ENCODE results near the gene THRAP3. TPM values are rescaled to one million over a fixed set of nuclear protein-coding genes. Genes with fewer than 3 reads are reported as not detected.

THRAP3 gene
- total RNA-seq, 1 donor from 2014 or later: 147 TPM

DNA sequence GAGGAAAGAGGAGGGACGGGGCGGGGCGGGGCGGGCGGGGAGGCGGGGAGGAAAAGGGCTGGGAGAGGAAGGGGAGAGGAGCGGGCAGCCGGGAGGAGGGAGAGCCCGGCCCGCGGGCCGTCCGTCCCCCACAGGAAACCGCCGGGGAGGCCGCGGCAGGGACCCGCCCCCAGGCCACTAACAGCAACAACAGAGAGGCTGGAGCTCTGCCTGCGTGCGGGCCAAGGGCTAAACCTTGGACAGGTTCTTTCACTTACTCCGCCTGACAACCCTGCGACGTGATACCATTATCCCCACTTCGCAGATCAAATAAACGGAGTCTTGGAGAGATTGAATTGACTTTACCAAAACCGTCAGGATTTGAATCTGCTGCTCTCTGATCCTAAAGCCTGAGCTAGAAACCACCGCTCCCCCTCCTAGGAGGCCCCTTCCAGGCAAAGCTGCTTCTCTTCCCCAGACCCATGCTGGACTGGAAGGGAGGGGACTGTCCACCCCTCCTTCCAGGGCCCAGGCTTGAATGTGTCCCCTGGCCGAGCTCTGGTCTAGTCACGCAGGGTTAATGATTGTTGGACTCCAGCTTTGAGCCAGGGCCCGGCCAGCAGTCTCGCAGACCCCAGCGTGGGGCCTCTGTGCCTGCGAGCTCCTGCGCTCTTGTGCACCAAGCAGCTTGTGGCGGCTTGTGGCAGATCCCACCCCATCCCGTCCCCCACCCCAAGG, 99.6 kb downstream of the THRAP3 start, which contains the start of gene EVA1B:
Gene EVA1B, minus strand, starts transcription at position 10 of the 717 bp plus-strand sequence. CDS start 608 bp downstream, outside the sequence.
- intact Hi-C loops (cut with micrococcal nuclease): loop anchor here (2.0 to 5.0 kb wide), 4 partner anchors 17 to 99 kb away; partner anchors contain the start of genes SH3D21 and STK40

DNA sequence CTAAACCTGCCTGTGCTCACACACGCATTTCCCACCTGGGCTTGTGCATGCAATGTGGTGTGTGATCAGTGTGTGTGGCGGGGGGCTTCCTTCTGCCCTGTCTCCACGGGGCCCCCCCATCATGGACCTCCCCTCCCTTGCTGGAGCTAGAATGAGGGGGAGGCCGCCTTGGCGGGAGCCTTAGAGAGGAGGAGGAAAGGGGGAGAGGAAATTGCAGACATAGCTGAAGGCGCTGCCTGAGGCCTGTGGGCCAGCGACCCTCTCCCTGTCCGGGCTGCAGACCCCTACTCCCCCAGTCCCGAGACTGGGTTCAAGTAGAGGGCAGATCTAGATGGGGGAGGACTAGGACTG, 100.1 kb downstream of the THRAP3 start:
- intact Hi-C loops (cut with micrococcal nuclease): loop anchor here (5.0 kb wide), 3 partner anchors 43 to 98 kb away; partner anchors contain the start of gene STK40

DNA sequence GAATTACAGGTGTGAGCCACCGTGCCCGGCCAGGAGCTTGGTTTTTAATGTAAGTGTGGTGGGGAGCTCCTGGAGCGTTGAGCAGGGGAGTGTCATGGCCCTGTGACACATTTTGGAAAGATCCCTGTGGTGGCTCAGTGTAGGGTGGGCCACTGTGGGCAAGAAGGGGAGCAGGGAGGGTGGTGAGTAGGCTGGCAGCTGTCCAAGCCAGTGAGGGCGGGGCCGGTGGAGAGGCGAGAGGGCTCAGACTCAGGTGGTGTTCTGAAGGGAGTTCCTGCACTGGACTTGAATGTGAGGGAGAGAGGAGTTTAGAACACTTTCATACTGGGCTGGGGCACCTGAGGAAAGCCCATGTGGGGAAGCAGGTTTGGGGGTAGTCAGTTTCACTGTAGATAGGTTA, 102.3 kb downstream of the THRAP3 start:
- intact Hi-C loops (cut with micrococcal nuclease): no loop called here

DNA sequence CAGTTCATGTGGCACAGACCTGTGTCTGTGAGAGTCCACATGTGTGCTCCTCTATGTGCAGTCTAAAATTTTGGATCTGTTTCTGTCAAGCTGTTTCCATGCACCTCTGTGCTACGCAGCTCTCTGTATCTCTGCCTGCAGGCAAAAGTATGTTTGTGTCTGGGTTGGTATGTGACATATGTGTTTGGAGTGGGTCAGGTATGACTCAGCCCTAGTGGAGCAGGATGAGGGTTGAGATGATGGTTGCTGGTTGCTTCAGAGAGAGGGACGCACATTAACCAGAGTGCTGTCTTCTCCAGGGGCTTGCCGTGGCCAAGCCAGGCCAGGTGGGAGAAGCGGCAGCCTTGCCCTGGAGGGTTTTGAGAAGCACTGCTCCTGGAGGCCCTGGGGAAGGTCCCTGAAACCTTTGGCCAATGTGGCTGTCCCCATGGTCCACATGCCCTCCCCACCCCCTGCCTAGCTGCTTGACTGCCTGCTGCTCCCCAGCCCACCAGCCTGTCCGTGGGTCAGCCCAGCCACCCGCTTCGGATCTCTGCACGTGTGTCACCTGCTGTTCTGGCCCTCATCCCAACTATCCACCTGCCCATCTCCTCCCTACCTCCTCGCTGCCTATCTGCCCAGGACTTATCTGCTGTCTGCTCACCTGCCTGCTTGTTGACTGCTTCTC, 103.3 kb downstream of the THRAP3 start:
- intact Hi-C loops (cut with micrococcal nuclease): no loop called here

DNA sequence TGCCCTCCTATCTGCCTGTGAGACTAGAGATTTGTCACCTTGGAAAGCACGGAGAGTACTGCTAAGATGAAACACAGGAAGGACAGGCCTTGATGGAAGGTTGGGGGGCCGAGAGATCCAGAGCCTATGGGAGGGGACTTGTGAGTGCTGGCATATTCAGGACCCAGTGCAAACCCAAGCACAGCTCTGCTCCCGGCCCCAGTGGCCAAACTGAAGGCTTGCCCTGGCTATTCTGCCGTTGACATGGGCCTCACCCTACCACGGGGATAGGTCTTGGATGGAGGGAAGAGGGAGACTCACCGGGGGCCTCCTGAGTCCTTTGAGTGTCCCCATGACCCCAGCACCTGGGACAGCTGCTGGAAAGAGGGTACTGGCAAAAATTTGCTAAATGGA, 103.8 kb downstream of the THRAP3 start:
- intact Hi-C loops (cut with micrococcal nuclease): no loop called here

DNA sequence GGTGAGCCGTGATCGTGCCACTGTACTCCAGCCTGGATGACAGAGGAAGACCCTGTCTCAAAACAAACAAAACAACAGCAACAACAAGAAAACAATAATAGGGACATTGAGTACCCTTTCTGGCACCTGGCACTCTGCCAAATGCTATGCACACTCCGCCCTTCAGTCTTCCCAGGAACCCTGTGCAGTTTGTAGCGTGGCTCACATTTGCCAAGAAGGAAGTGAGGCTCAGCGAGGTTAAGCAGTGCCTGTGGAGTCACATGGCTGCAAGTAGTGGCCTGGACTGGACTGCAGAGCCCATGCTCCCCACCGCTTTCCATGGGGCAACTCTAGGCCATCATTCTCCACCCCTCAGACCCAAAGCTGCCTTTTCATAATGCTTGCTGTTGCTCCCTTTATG, 104.5 kb downstream of the THRAP3 start:
- intact Hi-C loops (cut with micrococcal nuclease): no loop called here

DNA sequence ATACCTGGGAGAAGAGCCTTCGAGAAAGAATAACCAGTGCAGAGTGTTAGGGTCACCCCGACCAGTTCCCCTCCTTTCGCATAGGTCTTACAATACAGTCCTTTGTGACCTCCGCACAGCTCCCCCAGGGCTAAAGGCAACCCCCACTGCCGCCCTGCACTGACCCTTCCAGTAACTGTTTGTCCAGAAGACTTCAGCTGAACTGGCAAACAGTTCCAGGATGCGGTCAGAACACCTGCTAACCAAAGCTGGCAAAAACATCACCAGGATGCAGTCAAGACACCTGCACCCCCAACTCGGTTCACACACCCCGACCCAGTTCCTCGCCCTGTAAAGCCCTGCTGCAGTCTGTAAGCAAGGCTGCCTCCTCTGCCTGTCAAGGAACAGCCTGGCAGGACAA, 105.6 kb downstream of the THRAP3 start:
- intact Hi-C loops (cut with micrococcal nuclease): no loop called here

DNA sequence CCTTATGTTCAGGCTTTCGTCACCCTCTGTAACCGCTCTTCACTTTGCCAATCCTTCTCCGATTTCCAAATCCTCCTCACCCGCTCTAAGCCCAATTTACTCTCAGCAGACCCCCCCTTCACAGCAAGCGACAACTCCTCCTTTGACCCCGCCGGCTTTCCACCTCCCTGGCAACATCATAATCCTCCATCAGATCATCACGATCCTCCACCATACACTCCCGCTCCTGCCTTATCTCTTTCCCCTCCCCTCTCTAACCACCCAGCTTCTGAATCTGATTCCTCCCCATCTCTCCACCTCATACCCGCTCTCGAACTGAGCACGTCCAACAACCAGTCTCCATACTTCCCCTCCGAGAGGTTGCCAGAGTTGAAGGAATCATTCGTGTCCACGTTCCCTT, 106.7 kb downstream of the THRAP3 start:
- intact Hi-C loops (cut with micrococcal nuclease): no loop called here

DNA sequence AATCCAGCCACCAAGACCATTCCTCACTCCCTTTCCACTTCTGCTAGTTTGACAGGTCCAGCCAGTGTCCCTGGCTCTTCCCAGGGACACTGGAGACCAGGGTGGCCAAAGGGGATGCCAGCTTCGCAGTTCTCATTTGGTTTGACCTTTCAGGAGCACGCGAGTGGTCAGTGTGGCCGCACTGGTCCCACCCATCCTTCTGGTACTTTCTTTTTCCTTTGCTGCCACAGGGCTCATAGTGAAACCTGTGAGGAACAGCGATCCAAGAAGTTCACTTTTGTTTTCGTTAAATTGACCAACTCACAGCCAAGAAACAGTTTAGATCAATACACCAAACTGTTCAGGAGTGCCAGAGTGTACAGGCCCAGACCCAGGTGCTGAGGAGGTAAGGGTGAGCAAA, 113.6 kb downstream of the THRAP3 start:
- intact Hi-C loops (cut with micrococcal nuclease): no loop called here

DNA sequence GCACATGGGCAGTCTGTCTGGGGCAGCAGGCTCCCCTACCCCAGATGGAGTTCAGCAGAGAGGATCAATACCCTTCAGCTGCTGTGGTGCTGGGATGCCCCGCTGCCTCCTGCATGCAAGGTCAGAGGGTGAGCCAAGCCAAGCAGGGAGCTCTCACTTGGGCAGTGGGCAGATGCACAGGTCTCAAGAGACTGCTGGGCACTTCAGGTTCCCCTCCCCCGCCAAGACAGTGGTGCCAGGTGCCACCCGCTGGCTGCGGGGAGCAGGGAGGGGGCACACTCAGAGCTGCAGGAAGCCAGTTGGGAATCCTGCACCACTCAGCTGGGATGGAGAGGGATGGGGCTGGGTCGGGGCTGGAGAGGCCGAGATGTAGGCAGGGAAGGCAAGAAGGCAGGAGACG, 115.0 kb downstream of the THRAP3 start:
- intact Hi-C loops (cut with micrococcal nuclease): no loop called here

DNA sequence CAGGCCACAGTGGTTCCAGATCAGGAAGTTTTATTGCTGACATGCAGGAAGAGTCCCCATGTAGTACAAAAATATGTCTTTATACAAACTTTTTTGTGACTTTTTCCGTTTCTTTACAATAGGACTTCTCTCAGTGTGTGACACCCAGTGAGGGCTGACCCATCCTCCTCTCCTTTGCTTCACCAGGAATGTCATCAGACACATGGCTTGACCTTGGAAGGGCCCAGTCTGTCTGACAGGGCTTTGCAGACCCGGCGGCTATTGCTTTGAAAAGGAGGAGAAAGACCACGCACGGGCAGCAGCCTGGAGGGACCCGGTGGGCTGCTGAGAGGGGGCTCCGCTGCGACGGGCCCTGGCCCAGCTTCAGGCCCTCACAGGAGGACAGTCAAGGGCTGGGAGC, 115.4 kb downstream of the THRAP3 start:
- intact Hi-C loops (cut with micrococcal nuclease): no loop called here

DNA sequence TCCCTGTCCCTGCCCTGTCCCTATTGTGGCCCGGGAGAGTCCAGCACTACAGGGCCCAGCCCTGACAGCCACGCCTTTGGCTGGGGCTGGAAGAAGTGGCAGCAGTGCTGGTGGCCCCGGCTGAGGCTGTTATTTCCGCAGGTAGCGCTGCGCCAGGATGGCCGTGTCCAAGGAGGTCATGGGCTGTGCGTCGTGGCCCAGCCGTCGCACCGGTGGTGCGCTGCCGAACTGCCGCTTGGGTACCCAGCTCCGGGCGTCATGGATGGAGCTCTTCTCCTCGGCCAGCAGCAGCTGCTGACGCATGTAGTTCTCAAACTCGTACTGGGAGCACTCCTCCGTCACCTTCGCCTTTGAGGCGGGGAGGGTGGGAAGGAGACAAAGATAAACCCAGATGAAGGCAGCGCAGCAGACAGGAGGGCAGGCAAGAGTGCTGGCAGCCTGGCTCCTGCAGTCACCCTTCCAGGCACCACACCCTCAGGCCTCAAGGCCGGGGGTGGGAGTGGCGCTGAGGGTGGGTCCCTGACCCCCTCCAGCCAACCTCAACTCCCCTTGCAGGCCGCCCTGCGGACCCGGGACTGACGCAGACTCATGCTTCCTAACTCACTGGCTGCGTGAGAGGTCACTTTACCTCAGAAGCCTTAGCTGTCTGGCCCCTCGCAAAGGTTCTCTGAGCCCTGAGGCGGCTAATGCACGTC, 117.5 kb downstream of the THRAP3 start:
- intact Hi-C loops (cut with micrococcal nuclease): loop anchor here (1.0 kb wide), 1 partner anchor 28 kb away; no protein-coding TSS in a partner anchor

DNA sequence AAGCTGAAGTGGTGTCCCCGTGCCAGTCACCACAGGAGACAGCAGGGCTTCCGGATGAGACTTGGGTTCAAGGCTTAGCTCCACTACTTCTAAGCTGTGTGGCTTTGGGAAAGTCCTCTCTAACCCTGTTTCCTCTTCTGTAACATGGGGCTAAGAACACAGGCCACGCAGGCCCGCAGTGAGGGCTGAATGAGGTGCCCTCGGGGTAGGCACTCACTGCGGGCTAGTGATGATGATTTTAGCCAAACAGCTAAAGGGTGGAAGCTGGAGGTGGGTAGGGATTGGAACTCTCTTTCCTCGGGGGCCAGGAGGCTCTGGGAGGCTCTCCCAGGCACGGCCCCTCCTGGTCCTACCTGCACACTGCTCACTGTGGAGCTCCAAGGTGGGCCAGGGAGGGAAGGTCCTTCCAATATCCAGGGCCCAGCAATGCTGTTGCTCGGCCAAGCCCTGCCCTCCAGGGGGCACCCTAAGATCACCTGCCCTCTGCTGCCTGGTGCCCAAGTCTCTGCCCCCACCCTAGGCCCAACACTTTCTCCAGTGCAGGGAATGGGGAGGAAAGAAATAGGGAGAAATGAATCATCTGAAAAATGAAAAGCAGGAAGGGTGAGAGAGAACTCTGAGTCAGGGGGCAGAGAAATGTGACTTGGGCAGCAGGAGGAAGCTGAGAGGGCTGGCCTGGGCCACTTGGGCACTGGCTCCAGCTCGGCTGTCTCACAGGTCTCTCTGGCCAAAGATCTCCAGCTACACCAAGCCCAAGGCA, 118.4 kb downstream of the THRAP3 start:
- intact Hi-C loops (cut with micrococcal nuclease): loop anchor here (1.0 kb wide), 2 partner anchors 27 to 78 kb away; no protein-coding TSS in a partner anchor

DNA sequence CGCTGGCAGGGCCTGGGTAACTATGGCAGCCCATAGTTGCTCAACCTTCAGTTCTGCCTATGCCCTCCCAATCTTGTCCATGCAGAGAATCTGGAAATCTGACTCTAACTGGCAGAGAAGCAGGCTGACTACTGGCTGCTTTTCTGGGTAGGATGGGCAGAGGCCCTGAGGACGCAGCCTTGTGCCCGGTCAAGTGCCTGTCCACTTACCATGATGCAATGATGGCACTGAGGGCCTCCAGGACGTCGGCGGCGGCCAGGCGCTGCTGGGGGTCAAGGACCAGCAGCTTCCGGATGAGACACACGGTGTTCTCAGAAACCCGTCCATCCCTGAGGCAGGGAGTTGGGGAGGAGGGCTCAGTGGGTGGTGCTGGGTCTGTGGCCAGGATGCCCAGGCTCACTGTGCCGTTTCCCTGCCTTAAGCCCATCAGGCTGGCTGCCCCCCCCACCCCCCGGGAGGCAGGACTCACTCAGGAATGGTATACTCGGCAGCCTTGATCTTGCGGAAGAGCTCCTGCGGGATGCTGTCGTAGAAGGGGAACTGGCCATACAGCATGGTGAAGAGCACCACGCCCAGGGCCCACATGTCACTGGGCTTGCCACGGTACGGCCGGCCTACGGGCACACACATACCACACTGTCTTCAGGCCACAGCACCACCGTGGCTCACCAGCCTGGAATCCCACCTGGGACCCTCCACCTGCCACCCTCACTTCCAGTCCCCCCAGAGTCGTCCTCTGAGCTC, 119.6 kb downstream of the THRAP3 start:
- intact Hi-C loops (cut with micrococcal nuclease): loop anchor here (1.0 kb wide), 1 partner anchor 76 kb away; no protein-coding TSS in a partner anchor

DNA sequence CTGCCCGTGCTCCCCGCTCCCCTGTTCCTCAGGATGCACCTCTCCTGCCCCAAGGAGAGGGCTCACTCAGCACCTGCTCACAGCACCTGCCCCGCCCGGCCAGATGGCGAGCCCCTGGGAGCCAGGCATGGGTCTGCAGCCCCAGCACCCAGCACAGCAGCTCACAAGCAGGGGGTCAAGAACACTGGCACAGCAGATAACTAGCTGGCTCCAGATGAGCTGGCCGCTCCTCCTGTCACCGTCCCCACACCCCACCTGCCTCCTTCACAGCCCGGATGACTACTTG, 120.1 kb downstream of the THRAP3 start:
- intact Hi-C loops (cut with micrococcal nuclease): no loop called here

DNA sequence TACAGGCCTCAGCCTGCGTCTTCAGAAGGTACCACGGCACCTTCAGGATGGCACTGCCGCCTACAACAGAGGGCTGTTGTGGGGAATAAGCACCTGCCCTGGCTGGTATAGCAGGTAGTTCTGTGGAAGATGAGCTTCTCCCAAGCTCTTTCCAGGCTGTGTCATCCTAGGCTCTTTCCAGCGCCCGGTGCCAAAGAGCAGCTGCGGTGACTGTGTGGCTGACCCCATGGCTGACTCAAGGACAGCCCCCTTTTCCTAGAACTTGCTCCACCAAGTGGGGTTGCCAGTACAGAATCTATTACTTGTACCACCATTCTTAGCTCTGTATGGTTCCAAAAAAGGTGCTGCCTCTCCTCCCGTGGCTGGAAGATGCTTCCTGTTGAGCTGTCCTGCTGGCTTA, 121.1 kb downstream of the THRAP3 start:
- intact Hi-C loops (cut with micrococcal nuclease): no loop called here

DNA sequence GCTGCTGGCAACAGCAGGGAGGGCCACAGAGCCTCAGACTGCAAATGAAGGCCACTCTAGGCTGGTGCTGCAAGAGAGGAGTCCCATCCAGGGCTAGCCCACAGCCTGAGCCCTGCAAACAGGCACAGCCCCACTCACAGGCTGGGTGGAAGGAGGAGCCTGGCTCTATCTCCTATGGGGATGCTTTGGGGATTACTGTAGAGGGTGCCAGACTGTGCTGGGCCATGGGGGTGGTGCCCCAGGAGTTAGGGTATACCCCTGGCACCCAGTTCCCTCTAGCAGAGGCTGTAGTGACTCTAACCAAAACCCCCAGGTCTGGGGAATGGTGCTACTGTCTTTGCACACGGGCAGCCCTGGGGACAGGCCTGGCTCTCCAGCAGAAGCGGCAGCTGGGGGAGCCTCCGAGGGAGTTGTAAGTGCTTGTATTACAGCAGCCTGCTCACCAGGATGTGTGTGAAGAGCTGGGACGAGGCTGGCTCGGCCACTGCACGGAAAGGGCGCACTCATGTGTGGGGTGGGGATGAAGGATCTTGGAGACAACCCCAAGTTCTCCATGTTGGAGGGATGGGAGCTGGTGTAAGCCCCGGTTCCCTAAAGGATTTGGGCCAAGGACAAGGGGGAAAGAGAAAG, 122.6 kb downstream of the THRAP3 start:
- intact Hi-C loops (cut with micrococcal nuclease): no loop called here

DNA sequence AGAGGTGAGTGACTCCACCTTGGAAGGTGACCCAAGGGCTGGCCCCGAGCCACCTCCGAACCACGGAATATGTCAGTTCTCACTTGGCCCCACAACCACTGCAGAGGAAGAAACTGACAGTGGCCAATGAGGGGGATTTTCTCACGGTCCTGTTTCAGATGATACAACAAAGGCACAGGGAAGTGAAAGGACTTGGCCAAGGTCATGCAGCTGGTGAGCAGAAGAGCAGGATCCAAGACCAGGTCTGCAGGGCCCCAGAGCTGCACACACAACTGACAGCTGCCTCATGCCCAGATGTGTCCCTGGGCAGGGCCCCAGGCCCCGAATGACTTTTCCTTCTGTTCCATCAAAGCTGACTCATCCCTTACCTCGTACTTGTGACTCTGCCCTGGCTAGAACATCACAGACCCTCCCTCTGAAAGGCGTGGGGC, 125.0 kb downstream of the THRAP3 start:
- intact Hi-C loops (cut with micrococcal nuclease): no loop called here

DNA sequence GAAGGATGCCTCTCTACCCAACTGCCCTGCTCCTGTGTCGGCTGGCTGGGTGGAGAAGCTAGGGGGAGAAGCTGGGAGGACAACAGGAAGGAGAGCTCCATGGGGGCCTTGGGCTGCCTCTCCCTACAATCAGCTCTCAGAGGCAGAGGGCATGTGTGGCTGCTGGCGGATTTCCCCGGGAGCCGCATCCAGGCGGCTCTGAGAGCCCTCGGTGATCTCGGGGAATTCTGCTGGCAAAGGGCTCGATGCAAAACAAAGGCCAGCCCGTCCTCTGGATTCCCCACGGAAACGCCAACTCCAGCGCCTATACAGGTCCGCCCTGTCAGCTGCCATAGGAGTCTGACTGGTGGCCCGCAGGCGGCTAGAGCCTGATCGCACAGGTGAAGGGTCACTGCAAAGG, 125.6 kb downstream of the THRAP3 start:
- intact Hi-C loops (cut with micrococcal nuclease): no loop called here

DNA sequence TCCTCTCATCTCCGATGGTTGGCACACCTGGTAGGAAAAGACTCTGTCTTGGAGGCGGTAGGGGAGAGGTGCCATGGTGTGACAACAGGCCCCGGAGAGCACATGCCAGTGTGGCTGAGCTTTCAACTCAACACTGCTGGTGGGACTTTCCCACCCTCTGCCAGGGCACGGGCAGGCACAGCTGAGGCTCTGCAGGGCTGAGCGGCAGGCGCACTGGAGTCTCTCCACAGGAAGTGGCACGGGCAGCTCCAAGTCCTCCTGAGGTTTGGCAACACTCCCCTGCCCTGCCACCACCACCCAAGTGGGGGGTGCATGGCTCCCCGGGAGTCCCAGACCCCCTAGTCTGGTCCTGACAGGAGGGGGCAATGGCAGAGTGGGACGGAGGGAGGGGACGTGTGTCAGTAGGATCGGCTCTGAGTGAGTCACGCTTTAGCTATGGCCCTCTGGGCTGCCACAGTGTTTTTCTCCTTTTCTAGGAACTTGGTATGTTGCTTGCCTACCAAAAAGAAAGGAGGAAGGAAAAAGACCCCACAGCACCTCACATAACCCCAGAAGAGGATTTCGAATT, 126.5 kb downstream of the THRAP3 start:
- intact Hi-C loops (cut with micrococcal nuclease): no loop called here
